Neuronal stem cell (in vitro differentiated cells): ENCODE results near the gene BRI3.

Experiments used
- DNase-seq: peaks from one replicate; pipeline ENCODE4 v3.0.0-alpha.2; 2013; ENCODE audit warnings: low spot score
- H2AFZ ChIP-seq: one replicate; pipeline ENCODE4 v1.6.1; 2013; ENCODE audit warnings: mild to moderate bottlenecking, low read length, inconsistent platforms
- H2AK5ac ChIP-seq: 2 replicates; pipeline ENCODE4 v1.6.1; 2013; ENCODE audit warnings: low read depth, mild to moderate bottlenecking, inconsistent platforms, low read length, moderate library complexity, mixed read lengths
- H2BK120ac ChIP-seq: 2 replicates; pipeline ENCODE4 v1.6.1; 2013; ENCODE audit warnings: low read depth, mild to moderate bottlenecking, inconsistent platforms, low read length, moderate library complexity, mixed read lengths
- H2BK12ac ChIP-seq: one replicate; pipeline ENCODE4 v1.6.1; 2013; ENCODE audit warnings: low read length, inconsistent platforms
- H2BK15ac ChIP-seq: 2 replicates; pipeline ENCODE4 v1.6.1; 2013; ENCODE audit warnings: mild to moderate bottlenecking, low read length, inconsistent platforms, mixed read lengths
- H2BK5ac ChIP-seq: one replicate; pipeline ENCODE4 v1.6.1; 2013; ENCODE audit warnings: inconsistent platforms, mild to moderate bottlenecking, low read length, moderate library complexity
- H3K14ac ChIP-seq: one replicate; pipeline ENCODE4 v1.6.1; 2013; ENCODE audit warnings: low read length, inconsistent platforms
- H3K18ac ChIP-seq: 2 replicates; pipeline ENCODE4 v1.6.1; 2013; ENCODE audit warnings: low read length, inconsistent platforms
- H3K23ac ChIP-seq: 2 replicates; pipeline ENCODE4 v1.6.1; 2013; ENCODE audit warnings: low read depth, mild to moderate bottlenecking, mixed read lengths, low read length, inconsistent platforms; ENCODE audit not compliant: poor library complexity
- H3K27ac ChIP-seq: replicated peaks from 3 replicates; pipeline ENCODE4 v1.5.1; 2013; ENCODE audit warnings: low read length, inconsistent platforms
- H3K27me3 ChIP-seq, 3 experiments: 2 replicates each; pipeline ENCODE4 v1.6.1; 2013; ENCODE audit warnings: low read length in 3 of 3, mild to moderate bottlenecking in 2 of 3, inconsistent platforms in 1 of 3, low read depth in 1 of 3, mixed read lengths in 1 of 3, moderate library complexity in 1 of 3; ENCODE audit not compliant: control insufficient read depth in 3 of 3, insufficient read depth in 3 of 3
- H3K36me3 ChIP-seq, 2 donors: replicated peaks in 1 of 2; 2 replicates each; pipeline ENCODE4 v1.6.1; 2013; ENCODE audit warnings: low read length in 2 of 2; ENCODE audit not compliant: control insufficient read depth in 2 of 2, insufficient read depth in 2 of 2
- H3K4ac ChIP-seq: 2 replicates; pipeline ENCODE4 v1.6.1; 2013; ENCODE audit warnings: inconsistent platforms, mild to moderate bottlenecking, low read length, moderate library complexity
- H3K4me1 ChIP-seq, 2 donors: 1 replicate in 1 of 2; 2 replicates in 1 of 2; pipeline ENCODE4 v1.6.1; 2013; ENCODE audit warnings: low read length in 2 of 2, low read depth in 1 of 2; ENCODE audit not compliant: control insufficient read depth in 2 of 2, insufficient read depth in 1 of 2
- H3K4me2 ChIP-seq: one replicate; pipeline ENCODE4 v1.6.1; 2013; ENCODE audit warnings: mild to moderate bottlenecking, low read length, inconsistent platforms; ENCODE audit not compliant: insufficient read depth, poor library complexity, severe bottlenecking
- H3K4me3 ChIP-seq, 2 donors: 2 replicates each; pipeline ENCODE4 v1.5.1; 2013; ENCODE audit warnings: low read length in 2 of 2, mild to moderate bottlenecking in 2 of 2, inconsistent platforms in 1 of 2, moderate library complexity in 1 of 2
- H3K79me1 ChIP-seq: one replicate; pipeline ENCODE4 v1.6.1; 2013; ENCODE audit warnings: low read depth, mild to moderate bottlenecking, inconsistent platforms, low read length, moderate library complexity
- H3K9ac ChIP-seq: one replicate; pipeline ENCODE4 v1.6.1; 2013; ENCODE audit warnings: mild to moderate bottlenecking, low read depth, low read length, inconsistent platforms; ENCODE audit not compliant: poor library complexity
- H3K9me3 ChIP-seq, 2 donors: replicated peaks in 1 of 2; 2 replicates each; pipeline versions ENCODE3 to v1.6.1; 2013; ENCODE audit warnings: low read length in 2 of 2, mild to moderate bottlenecking in 2 of 2, inconsistent platforms in 1 of 2, low read depth in 1 of 2, mixed read lengths in 1 of 2, moderate library complexity in 1 of 2; ENCODE audit not compliant: control insufficient read depth in 2 of 2, insufficient read depth in 1 of 2
- H4K8ac ChIP-seq: one replicate; pipeline ENCODE4 v1.6.1; 2013; ENCODE audit warnings: low read depth, mild to moderate bottlenecking, inconsistent platforms, low read length, moderate library complexity
- H4K91ac ChIP-seq: one replicate; pipeline ENCODE4 v1.6.1; 2013; ENCODE audit warnings: low read length, low read depth, mild to moderate bottlenecking, inconsistent platforms; ENCODE audit not compliant: poor library complexity
- WGBS, 2 donors: extraction: QIAGEN DNeasy Blood & Tissue Kit; methylation state at CpG; one replicate each; pipeline ENCODE4 v1.1.7; 2013; ENCODE audit warnings: missing lambda C conversion rate in 2 of 2, mixed read lengths in 1 of 2; ENCODE audit not compliant: insufficient read length in 2 of 2, insufficient replicate concordance in 1 of 2; ENCODE audit errors: extremely low coverage in 2 of 2; 5-methylcytosine and 5-hydroxymethylcytosine counted together

BRI3 gene

GRCh38 chr7:98241674-98242241, 39.7 kb upstream of the BRI3 start:
- no CpG with 5 or more reads among the region's 16 CpGs for WGBS, 2 donors
- H3K9ac ChIP-seq, result peak overlapping the region; percentile 30

GRCh38 chr7:98242342-98242741, 39.1 kb upstream of the BRI3 start:
- Histone ChIP-seq H3K27me3 (no peaks in the 10 kb centered on the region), H2BK12ac (no peak overlapping the region), H3K79me1 (peaks cover 3% of the 10 kb centered on the region), H3K4me3 (no peak overlapping the region), H3K4me2 (no peak overlapping the region), H2BK15ac (no peak overlapping the region), H2AK5ac (peak overlapping the region; percentile 66), H3K4me1 (peaks cover 2 to 4% of the 10 kb centered on the region in 2 donors), H3K9ac (no peak overlapping the region), H3K4ac (no peak overlapping the region), H3K23ac (no peak overlapping the region), H4K91ac (no peak overlapping the region), H3K9me3 (no peaks in the 10 kb centered on the region), H3K36me3 (peaks cover 7 to 31% of the 10 kb centered on the region in 2 donors), H2BK5ac (no peak overlapping the region), H3K18ac (no peak overlapping the region), H4K8ac (no peak overlapping the region), H2BK120ac (no peak overlapping the region), H2AFZ (no peak overlapping the region), H3K14ac (no peak overlapping the region), H3K27ac (no peak overlapping the region)
- WGBS, 2 donors, result no CpG with 5 or more reads among the region's 1 CpG
- DNase-seq, result no peak

More at GRCh38 chr7:98241674-98242241, 39.7 kb upstream of the BRI3 start:
- H3K4me1 ChIP-seq, result peaks cover 2 to 4% of the 10 kb centered on the region in 2 donors
- H3K4ac ChIP-seq, result no peak overlapping the region
- H2BK120ac ChIP-seq, result peak overlapping the region; percentile 10
- no peak overlapping the region for H2BK12ac ChIP-seq
- no peaks in the 10 kb centered on the region for H3K9me3 ChIP-seq
- no peak overlapping the region for H2BK5ac ChIP-seq
- no peak overlapping the region for H2AFZ ChIP-seq
- H4K91ac ChIP-seq, result no peak overlapping the region
- no peak overlapping the region for H2BK15ac ChIP-seq
- peak overlapping the region; percentile 23 for H3K18ac ChIP-seq
- no peak for DNase-seq
- H3K4me3 ChIP-seq, result no peak overlapping the region
- no peak overlapping the region for H4K8ac ChIP-seq
- H3K23ac ChIP-seq, result no peak overlapping the region
- H3K14ac ChIP-seq, result no peak overlapping the region
- no peaks in the 10 kb centered on the region for H3K27me3 ChIP-seq
- H3K4me2 ChIP-seq, result no peak overlapping the region
- H3K27ac ChIP-seq, result no peak overlapping the region
- peaks cover 3% of the 10 kb centered on the region for H3K79me1 ChIP-seq
- peak overlapping the region; percentile 66 for H2AK5ac ChIP-seq
- H3K36me3 ChIP-seq, result peaks cover 7 to 31% of the 10 kb centered on the region in 2 donors

DNA sequence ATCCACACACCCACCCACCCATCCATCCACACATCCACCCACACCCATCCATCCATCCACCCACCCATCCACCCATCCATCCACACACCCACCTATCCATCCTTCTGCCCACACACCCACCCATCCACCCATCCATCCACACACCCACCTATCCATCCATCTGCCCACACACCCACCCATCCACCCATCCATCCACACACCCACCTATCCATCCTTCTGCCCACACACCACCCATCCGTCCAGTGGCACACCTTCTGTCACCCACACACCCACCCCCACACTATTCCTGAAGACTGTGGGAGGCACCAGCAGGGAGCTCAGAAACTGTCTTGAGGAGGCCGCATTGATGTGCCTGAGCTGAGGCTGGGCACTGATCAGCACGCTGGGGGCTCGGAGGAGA, 38.6 kb upstream of the BRI3 start:
- Histone ChIP-seq H3K4me2 (no peak overlapping the region), H3K18ac (no peak overlapping the region), H3K9me3 (no peaks in the 10 kb centered on the region), H3K36me3 (peaks cover 6 to 31% of the 10 kb centered on the region in 2 donors), H3K4me3 (no peak overlapping the region), H3K9ac (no peak overlapping the region), H4K91ac (no peak overlapping the region), H2BK15ac (no peak overlapping the region), H3K14ac (no peak overlapping the region), H2BK12ac (no peak overlapping the region), H2AK5ac (no peak overlapping the region), H2BK5ac (peak overlapping the region; percentile 66), H3K27ac (no peak overlapping the region), H2AFZ (no peak overlapping the region), H3K4me1 (peaks cover 2 to 4% of the 10 kb centered on the region in 2 donors), H3K79me1 (peaks cover 3% of the 10 kb centered on the region), H3K23ac (no peak overlapping the region), H3K27me3 (no peaks in the 10 kb centered on the region), H4K8ac (no peak overlapping the region), H3K4ac (no peak overlapping the region), H2BK120ac (no peak overlapping the region)
- WGBS, 2 donors, result no CpG with 5 or more reads among the region's 4 CpGs
- no peak for DNase-seq

DNA sequence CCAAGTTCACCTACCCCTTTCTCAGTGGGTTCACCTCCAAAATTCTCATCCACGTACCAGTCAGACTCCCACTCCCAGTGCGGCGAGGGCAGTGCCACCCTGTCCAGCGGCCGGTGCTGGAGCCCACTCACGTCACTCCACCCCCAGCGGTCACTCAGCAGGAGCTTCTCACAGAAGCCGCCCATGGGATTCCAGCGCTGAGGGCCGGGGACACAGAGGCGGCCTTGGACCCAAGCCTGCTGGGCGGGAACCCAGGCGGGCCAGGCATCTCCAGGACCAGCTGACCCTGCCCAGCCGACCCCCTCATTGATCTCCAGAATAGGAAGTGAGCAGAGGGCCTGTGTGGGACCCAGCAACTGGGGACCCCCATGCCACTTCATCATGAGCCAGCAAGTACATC, 36.6 kb upstream of the BRI3 start:
- Histone ChIP-seq H3K27ac (no peak overlapping the region), H3K9ac (no peak overlapping the region), H2BK12ac (no peak overlapping the region), H3K36me3 (peaks cover 5 to 18% of the 10 kb centered on the region in 2 donors), H3K4me2 (no peak overlapping the region), H3K27me3 (no peaks in the 10 kb centered on the region), H3K9me3 (no peaks in the 10 kb centered on the region), H3K18ac (no peak overlapping the region), H3K79me1 (no peaks in the 10 kb centered on the region), H2BK5ac (no peak overlapping the region), H3K14ac (no peak overlapping the region), H4K91ac (no peak overlapping the region), H2BK120ac (no peak overlapping the region), H3K4me3 (no peak overlapping the region), H2BK15ac (no peak overlapping the region), H3K4ac (no peak overlapping the region), H3K4me1 (peaks cover 2 to 4% of the 10 kb centered on the region in 2 donors), H2AFZ (no peak overlapping the region), H3K23ac (no peak overlapping the region), H2AK5ac (no peak overlapping the region), H4K8ac (no peak overlapping the region)
- no CpG with 5 or more reads among the region's 14 CpGs for WGBS, 2 donors
- DNase-seq, result no peak
